Bronchial epithelial cell (primary cell): ENCODE results near the gene AGAP3. TPM values are rescaled to one million over a fixed set of nuclear protein-coding genes. Genes with fewer than 3 reads are reported as not detected.

Experiments used
- DNase-seq: peaks from one replicate; pipeline ENCODE4 v3.0.0-alpha.2; 2010; ENCODE audit warnings: low read depth
- FAIRE-seq: peaks from 2 replicates; lab custom pipeline; 2011; peaks lifted over from hg19 to GRCh38; lab: Jason Lieb, UNC
- H3K27me3 ChIP-seq: 2 replicates; pipeline ENCODE4 v1.5.1; 2011; ENCODE audit warnings: low read length; ENCODE audit not compliant: control insufficient read depth, insufficient read depth
- H3K36me3 ChIP-seq: 2 replicates; pipeline ENCODE4 v1.5.1; 2011; ENCODE audit warnings: low read length; ENCODE audit not compliant: control insufficient read depth, insufficient read depth
- H3K4me3 ChIP-seq: 2 replicates; pipeline ENCODE4 v1.5.1; 2011; ENCODE audit warnings: mild to moderate bottlenecking, low read depth, low read length, control low read depth
- CTCF ChIP-seq: IDR thresholded peaks from 2 replicates; pipeline ENCODE4 v1.5.1; 2011; ENCODE audit warnings: mild to moderate bottlenecking, moderate library complexity, low read length, control low read depth, inconsistent platforms; ENCODE audit not compliant: insufficient read depth, severe bottlenecking
- total RNA-seq: library from RNA; depleted of rRNA; stranded (reverse); fragments of >200 nt; gene quantifications from 2 replicates; pipeline ENCODE4 v1.2.1, GENCODE V29; 2014

The AGAP3 gene
- total RNA-seq, 1 donor from 2014 or later: 52.7 TPM

GRCh38 chr7:151161757-151162156, 75.5 kb downstream of the AGAP3 start:
- TF ChIP-seq CTCF: no peak
- no peak for DNase-seq
- FAIRE-seq: no peak
- H3K27me3 ChIP-seq: peaks cover 17% of the 10 kb centered on the region
- H3K36me3 ChIP-seq: no peaks in the 10 kb centered on the region
- no peak overlapping the region for H3K4me3 ChIP-seq

DNA sequence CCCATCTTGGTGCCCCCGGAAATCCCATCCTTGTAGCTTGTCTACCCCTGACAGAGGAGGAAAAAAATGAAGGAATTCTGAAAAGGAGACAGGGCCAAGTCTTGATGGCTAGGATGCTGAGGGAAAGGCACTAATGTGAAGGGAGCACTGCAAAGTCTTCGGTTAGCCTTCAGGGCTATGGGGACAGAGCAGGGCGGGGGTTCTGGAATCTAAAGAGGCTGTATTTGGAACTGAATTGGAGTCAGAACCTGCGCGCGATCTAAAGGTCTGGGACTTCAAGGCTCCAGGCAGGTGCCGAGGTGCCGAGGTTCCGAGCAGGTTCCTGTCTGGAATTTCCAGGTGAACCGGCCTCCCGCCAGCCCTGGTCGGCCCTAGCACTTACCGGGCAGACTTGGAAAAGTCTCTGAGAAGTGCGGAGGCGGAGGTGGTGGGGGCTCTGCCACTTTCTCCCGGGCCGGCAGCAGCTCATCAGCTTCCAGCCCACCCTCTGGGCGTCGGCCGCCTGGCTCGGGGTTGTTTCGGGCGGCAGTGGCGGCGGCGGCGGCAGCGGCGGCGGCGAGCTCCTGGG, 80.4 kb downstream of the AGAP3 start:
- no peak for TF ChIP-seq CTCF
- peaks cover 31% of the 10 kb centered on the region for H3K27me3 ChIP-seq
- FAIRE-seq: no peak
- H3K36me3 ChIP-seq: no peaks in the 10 kb centered on the region
- H3K4me3 ChIP-seq: peak overlapping the region; percentile 28
- no peak for DNase-seq

GRCh38 chr7:151167197-151167961, 81.1 kb downstream of the AGAP3 start, which contains the start of gene GBX1:
TSS of gene GBX1 (minus strand) at chr7:151167694. CDS start at chr7:151167548, 146 bp downstream.
- no peak for TF ChIP-seq CTCF
- DNase-seq (no peak), FAIRE-seq (no peak)
- Histone ChIP-seq H3K36me3 (no peaks in the 10 kb centered on the region), H3K27me3 (peaks cover 31% of the 10 kb centered on the region), H3K4me3 (peak within 1 kb of the TSS; percentile 28)

DNA sequence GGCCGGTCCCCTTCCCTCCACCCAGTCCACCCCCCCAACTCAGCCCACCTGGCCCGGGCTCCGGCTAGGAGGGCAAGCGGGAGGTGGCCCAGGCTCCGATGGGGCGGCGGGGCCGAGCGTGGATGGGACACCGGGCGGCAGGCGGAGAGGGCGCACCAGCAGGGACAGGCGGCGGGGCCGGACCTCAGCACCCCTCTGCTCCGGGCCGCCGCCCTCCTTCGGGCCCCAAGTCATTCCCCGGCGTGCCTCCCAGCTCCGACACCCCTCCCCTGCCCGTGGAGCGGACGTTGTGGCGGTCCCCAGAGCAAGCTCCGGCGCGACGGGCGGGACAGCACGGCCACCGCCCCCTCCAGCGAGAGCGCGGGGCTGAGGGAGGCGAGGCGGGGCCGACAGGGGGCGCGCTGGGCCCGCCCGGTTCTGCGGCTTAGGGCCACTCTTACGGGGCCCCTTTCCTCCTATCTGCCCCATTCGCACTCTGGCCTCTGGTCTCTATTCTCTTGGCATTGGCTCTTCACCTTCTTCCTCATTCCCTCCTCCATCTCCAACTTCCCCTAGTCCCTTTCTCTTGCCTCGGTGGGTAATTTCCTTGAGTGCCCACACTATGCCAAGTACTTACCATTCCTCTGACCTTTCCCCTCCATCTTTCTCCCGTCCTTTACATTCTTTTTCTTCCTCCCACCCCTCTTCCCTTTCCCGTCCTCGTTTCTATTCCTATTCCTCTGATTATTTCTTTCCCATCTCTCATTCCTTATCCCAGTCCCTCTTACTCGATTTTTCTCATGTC, 81.9 kb downstream of the AGAP3 start:
- Histone ChIP-seq H3K36me3 (no peaks in the 10 kb centered on the region), H3K4me3 (peak overlapping the region; percentile 22), H3K27me3 (peaks cover 32% of the 10 kb centered on the region)
- peak; percentile 75 for TF ChIP-seq CTCF
- DNase-seq: no peak
- FAIRE-seq: no peak

DNA sequence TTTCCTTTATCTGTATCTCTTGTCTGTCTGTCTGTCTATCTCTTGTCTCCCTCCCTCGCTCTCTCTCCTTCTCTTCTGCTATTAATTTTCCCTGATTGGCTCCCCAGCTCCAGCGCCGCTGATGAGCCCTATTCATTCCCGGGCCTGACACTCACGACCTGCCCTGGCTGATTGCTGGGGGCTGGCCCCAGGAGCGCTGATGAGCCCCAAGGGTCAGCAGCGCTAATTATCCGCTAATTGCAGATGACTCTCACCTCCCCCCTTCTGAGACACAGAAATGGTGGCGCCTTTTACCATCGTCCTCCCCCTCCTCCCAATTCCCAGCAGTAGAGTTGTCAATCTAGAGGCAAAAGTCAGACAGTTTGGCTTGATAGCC, 82.5 kb downstream of the AGAP3 start:
- DNase-seq (no peak), FAIRE-seq (no peak)
- H3K27me3 ChIP-seq: peaks cover 33% of the 10 kb centered on the region
- no peak for TF ChIP-seq CTCF
- no peaks in the 10 kb centered on the region for H3K36me3 ChIP-seq
- no peak overlapping the region for H3K4me3 ChIP-seq
